ENCODE measurements around the gene RSPRY1. TPM values are rescaled to one million over a fixed set of nuclear protein-coding genes. Genes with fewer than 3 reads are reported as not detected.

Gene RSPRY1
- polyA plus RNA-seq, 1 of the 3 experiments (the other 2 are of a cell fraction): 16.6 TPM

GRCh38 chr16:57166951-57167350 lies 19.2 kb upstream of the RSPRY1 start:
- 0 out of 2 replicates have a peak, but pooled peaks cover 4% of the 10 kb centered on the region for H3K79me2 ChIP-seq (ENCODE audit: insufficient read depth)
- H3F3A ChIP-seq (replicated peaks; ENCODE audit: insufficient read depth): peaks cover 18% of the 10 kb centered on the region
- no peak overlapping the region for H2AFZ ChIP-seq (ENCODE audit: low read depth)
- CTCF ChIA-PET: interaction anchor here (2.1 kb wide), 1 partner anchor 83 kb away, joined by 10 read pairs; no protein-coding TSS in a partner anchor
- POLR2A ChIA-PET: no interaction called here
- H3K4me3 ChIP-seq (ENCODE audit: low read depth in 2 of 2, low read length in 1 of 2): no peak overlapping the region
- H3K27ac ChIP-seq (ENCODE audit: low read depth in 2 of 2, low read length in 1 of 2): no peak overlapping the region
- H3K9me3 ChIP-seq: no peaks in the 10 kb centered on the region
- peaks cover 0 to 3% of the 10 kb centered on the region in 2 experiments; a peak in 1 of 4 replicates for H3K4me1 ChIP-seq (ENCODE audit: control insufficient read depth in 1 of 2, insufficient read depth in 2 of 2, low read depth in 1 of 2, low read length in 1 of 2)
- DNase-seq: no peak
- H3K9me2 ChIP-seq: no peaks in the 10 kb centered on the region
- H3K27me3 ChIP-seq (ENCODE audit: insufficient read depth): no peaks in the 10 kb centered on the region
- TF ChIP-seq RFX5 (IDR thresholded peaks at IDR 0.05; ENCODE audit: low read length) (no peak), POLR2AphosphoS5 (IDR thresholded peaks at IDR 0.05; ENCODE audit: low read depth, low read length) (no peak), EP300 (IDR thresholded peaks at IDR 0.05; ENCODE audit: borderline replicate concordance in 1 of 2, low read depth in 1 of 2, low read length in 1 of 2) (no peak)
- no peaks in the 10 kb centered on the region for H4K20me1 ChIP-seq (ENCODE audit: insufficient read depth)
- no peak overlapping the region for H3K9ac ChIP-seq
- H3K4me2 ChIP-seq: no peak overlapping the region
- WGBS (ENCODE audit: low lambda C conversion rate): 97% methylated on average over 7 of the region's 7 CpGs
- peaks cover 61 to 74% of the 10 kb centered on the region in 2 experiments for H3K36me3 ChIP-seq (replicated peaks in 1 of 2; ENCODE audit: control insufficient read depth in 1 of 2, insufficient read depth in 2 of 2, low read length in 1 of 2)

GRCh38 chr16:57167538-57167937 lies 18.6 kb upstream of the RSPRY1 start:
- WGBS (ENCODE audit: low lambda C conversion rate): 94% methylated on average over 3 of the region's 3 CpGs
- Histone ChIP-seq H3K9ac (no peak overlapping the region), H3K9me2 (no peaks in the 10 kb centered on the region), H3K27me3 (ENCODE audit: insufficient read depth) (no peaks in the 10 kb centered on the region), H3K27ac (ENCODE audit: low read depth in 2 of 2, low read length in 1 of 2) (no peak overlapping the region), H3K4me1 (ENCODE audit: control insufficient read depth in 1 of 2, insufficient read depth in 2 of 2, low read depth in 1 of 2, low read length in 1 of 2) (peaks cover 0 to 3% of the 10 kb centered on the region in 2 experiments; a peak in 1 of 4 replicates), H3F3A (replicated peaks; ENCODE audit: insufficient read depth) (peaks cover 18% of the 10 kb centered on the region), H3K36me3 (replicated peaks in 1 of 2; ENCODE audit: control insufficient read depth in 1 of 2, insufficient read depth in 2 of 2, low read length in 1 of 2) (peaks cover 67 to 74% of the 10 kb centered on the region in 2 experiments), H3K9me3 (no peaks in the 10 kb centered on the region), H3K4me2 (no peak overlapping the region), H3K79me2 (ENCODE audit: insufficient read depth) (0 out of 2 replicates have a peak, but pooled peaks cover under 1% of the 10 kb centered on the region), H2AFZ (ENCODE audit: low read depth) (no peak overlapping the region), H3K4me3 (ENCODE audit: low read depth in 2 of 2, low read length in 1 of 2) (no peak overlapping the region), H4K20me1 (ENCODE audit: insufficient read depth) (no peaks in the 10 kb centered on the region)
- TF ChIP-seq CTCF (IDR thresholded peaks at IDR 0.05) (no peak), ELF1 (IDR thresholded peaks at IDR 0.05) (no peak), GABPA (IDR thresholded peaks at IDR 0.05; ENCODE audit: low read depth) (no peak), FOXJ3 (CRISPR knock-in tag; IDR thresholded peaks at IDR 0.05) (no peak), MAX (IDR thresholded peaks at IDR 0.05; ENCODE audit: low read depth) (no peak), EP300 (IDR thresholded peaks at IDR 0.05; ENCODE audit: borderline replicate concordance in 1 of 2, low read depth in 1 of 2, low read length in 1 of 2) (no peak), MEF2A (IDR thresholded peaks at IDR 0.05; ENCODE audit: borderline replicate concordance, low read depth) (no peak), USF2 (IDR thresholded peaks at IDR 0.05; ENCODE audit: borderline replicate concordance, low read depth, low read length) (no peak), RFX5 (IDR thresholded peaks at IDR 0.05; ENCODE audit: low read length) (no peak), SMC3 (IDR thresholded peaks at IDR 0.05; ENCODE audit: low read depth, low read length) (no peak), FOSL2 (IDR thresholded peaks at IDR 0.05; ENCODE audit: borderline replicate concordance, low read depth) (no peak), IRF3 (IDR thresholded peaks at IDR 0.05; ENCODE audit: low read depth, low read length) (no peak), NRF1 (IDR thresholded peaks at IDR 0.05; ENCODE audit: low read depth, low read length) (no peak), SIN3A (IDR thresholded peaks at IDR 0.05; ENCODE audit: borderline replicate concordance, low read depth, low read length) (no peak), NFIC (IDR thresholded peaks at IDR 0.05; ENCODE audit: borderline replicate concordance) (no peak), YY1 (IDR thresholded peaks at IDR 0.05; ENCODE audit: low read depth) (no peak), FOXM1 (IDR thresholded peaks at IDR 0.05; ENCODE audit: low read depth) (no peak)
- no peak for DNase-seq
- CTCF ChIA-PET: interaction anchor here (0.6 to 1.0 kb wide), 8 partner anchors 16 to 211 kb away, joined by 3 to 6 read pairs (median 4); partner anchors contain the start of gene CPNE2
- POLR2A ChIA-PET: no interaction called here

Measured in SK-N-SH (cell line).